Measurements from ENCODE around the gene TTC36.
"Not testable (repeated sequence)": the region's sequence is repeated elsewhere in the genome, so short reads cannot be mapped to it uniquely, and the experiment has no call there.

Gene TTC36

DNA sequence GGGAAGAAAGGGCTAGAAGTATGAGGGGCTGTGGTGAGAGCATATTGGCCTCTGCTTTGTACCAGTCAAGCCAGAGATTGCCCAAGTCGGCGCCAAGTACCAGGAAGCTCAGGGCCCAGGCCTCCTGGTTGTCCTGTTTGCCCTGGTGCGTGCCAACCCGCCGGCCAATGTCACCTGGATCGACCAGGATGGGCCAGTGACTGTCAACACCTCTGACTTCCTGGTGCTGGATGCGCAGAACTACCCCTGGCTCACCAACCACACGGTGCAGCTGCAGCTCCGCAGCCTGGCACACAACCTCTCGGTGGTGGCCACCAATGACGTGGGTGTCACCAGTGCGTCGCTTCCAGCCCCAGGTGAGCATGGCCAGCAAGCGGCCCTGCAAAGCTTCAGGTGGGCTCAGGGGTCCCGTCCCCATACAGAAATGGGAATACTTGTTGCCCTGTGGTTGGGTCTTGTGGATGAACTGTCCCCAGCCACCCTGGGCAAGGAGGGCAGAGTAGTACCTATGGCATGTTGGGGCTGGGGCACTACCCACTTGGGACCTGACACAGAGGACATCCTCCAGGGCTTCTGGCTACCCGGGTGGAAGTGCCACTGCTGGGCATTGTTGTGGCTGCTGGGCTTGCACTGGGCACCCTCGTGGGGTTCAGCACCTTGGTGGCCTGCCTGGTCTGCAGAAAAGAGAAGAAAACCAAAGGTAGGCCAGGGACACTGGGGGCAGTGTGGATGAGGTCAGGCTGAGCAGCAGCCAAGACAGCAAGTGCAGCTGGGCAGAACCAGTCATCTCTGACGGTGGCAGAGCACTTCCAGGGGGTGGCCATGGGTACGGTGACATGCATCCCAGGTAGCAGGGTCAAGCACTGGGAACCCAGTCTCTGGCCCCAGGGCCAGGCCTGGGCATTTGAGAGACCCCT lies 5.8 kb downstream of the TTC36 start:
- no peak for DNase-seq

DNA sequence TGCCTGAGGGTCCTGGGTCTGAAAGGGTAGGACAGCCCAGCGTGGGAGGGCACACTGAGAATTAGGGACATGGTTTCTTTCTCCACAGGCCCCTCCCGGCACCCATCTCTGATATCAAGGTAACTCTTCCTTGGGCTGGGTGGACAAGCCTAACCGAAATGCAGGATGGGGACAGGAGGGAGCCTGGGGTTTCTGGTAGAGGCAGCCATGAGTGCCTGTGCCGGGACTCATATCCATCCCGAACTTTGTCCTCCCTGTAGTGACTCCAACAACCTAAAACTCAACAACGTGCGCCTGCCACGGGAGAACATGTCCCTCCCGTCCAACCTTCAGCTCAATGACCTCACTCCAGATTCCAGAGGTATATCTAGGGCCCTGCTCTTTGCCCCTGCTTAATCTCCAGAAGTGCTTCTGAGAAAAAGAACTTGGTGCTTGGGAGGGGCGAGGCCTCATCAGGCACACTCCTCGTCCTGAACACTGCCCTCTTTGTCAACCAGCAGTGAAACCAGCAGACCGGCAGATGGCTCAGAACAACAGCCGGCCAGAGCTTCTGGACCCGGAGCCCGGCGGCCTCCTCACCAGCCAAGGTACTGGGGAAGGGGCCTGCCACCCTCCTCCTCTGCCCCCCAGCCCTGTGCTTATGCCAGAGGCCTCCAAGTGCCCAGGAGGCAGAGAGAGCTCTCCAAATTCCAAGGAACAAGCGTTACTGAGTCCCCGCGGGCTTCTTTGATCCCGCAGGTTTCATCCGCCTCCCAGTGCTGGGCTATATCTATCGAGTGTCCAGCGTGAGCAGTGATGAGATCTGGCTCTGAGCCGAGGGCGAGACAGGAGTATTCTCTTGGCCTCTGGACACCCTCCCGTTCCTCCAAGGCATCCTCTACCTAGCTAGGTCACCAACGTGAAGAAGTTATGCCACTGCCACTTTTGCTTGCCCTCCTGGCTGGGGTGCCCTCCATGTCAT lies 6.8 kb downstream of the TTC36 start:
- no peak for DNase-seq

DNA sequence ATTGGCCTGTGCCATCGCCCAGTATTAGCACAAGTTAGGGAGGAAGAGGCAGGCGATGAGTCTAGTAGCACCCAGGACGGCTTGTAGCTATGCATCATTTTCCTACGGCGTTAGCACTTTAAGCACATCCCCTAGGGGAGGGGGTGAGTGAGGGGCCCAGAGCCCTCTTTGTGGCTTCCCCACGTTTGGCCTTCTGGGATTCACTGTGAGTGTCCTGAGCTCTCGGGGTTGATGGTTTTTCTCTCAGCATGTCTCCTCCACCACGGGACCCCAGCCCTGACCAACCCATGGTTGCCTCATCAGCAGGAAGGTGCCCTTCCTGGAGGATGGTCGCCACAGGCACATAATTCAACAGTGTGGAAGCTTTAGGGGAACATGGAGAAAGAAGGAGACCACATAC lies 8.0 kb downstream of the TTC36 start:
- no peak for DNase-seq

DNA sequence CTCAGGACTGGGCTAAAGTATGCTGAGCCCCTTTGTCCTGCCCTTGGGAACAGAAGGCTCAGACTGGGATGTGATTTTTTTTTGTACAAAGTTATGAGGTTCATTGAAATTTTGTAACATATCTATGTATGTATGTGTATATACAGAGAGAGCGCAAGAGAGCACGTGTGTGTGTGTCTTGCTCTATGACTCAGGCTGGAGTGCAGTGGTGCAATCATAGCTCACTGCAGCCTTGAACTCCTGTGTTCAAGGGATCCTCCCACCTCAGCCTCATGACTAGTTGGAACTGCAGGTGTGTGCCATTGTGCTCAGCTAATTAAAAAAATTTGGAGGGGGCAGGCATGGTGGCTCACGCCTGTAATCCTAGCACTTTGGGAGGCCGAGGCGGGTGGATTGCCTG lies 9.5 kb downstream of the TTC36 start:
- DNase-seq, result no peak

DNA sequence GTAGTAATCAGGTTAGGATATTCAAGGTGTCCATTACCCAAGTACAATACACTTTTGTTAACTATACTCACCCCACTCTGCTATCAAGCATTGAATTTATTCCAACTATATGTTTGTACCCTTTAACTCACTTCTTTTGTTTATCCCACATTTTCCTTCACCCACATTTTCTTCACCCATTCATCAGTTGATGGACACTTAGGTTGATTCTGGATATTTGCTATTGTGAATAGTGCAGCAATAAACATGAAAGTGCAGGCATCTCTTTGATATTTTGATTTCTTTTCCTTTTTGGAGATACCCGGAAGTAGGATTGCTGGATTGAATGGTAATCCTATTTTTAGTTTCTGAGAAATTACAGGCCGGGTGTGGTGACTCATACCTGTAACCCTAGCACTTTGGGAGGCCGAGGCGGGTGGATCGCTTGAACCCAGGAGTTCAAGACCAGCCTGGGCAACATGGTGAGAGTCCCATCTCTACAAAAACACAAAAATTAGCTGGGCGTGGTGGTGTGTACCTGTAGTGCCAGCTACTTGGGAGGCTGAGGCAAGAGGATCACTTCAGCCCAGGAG lies 10.2 kb downstream of the TTC36 start:
- DNase-seq, result no peak

DNA sequence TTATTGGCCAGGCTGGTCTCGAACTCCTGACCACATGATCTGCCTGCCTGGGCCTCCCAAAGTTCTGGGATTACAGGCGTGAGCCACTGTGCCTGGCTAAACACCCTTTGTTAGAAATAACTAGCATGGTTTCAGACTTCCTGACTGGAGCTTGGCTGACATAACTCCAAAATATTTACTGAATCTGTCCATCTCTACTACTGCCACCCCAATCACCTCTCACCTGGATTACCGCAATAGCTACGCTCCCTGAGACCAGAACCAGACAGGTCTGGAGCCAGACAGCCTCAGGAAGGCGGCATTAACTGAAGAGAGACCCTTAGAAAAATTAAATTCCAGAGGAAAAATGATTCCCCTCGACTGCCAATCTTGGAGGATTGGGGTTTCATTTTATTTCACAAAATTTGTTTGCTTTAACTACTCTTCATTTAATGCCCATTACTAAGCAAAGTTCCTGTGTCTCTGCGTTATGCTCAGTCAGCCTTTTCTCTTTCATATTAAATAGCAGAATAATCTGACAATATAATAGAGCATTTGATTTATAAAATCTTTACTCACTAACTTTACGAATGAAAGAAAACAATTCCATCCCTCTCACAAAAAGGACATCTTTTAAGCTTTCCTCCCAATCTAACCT lies 16.9 kb downstream of the TTC36 start:
- no peak for DNase-seq

DNA sequence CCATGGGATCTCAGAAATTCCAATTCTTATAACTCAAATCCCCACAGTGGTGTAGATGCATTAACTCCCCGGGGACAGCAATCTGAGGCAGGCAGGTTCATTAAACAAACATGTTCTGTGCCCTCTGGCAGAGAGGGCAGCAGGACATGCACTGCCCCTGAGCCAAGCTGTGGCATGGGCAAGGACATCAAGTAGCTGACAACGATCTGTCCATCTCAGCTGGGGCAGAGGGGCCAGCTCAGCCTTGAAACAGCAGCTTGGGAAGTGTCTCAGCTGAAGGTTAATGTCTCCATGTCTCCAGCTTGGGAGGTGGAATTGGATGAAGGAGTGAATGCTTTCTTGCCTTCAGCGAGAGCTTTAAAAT lies 17.4 kb downstream of the TTC36 start:
- DNase-seq, result no peak

DNA sequence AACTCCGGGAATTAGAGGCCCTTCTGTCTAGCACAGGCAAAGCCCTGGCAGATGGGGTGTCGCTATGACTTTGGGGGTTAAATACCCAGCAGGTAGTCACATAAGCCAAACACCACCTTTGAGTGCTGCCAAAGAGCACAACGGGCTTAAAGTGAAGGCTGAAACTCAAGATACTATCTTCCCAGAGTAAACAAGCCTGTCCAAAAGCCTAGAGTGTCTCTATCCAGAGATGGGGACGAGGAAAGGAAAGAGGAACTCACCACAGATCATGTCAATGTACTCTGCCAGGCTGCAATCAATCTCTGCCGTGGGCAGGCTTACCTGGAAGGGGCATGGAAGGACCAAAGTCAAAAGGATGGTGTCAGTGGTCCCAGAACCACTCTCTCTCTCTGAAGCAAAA lies 18.3 kb downstream of the TTC36 start:
- no peak for DNase-seq

DNA sequence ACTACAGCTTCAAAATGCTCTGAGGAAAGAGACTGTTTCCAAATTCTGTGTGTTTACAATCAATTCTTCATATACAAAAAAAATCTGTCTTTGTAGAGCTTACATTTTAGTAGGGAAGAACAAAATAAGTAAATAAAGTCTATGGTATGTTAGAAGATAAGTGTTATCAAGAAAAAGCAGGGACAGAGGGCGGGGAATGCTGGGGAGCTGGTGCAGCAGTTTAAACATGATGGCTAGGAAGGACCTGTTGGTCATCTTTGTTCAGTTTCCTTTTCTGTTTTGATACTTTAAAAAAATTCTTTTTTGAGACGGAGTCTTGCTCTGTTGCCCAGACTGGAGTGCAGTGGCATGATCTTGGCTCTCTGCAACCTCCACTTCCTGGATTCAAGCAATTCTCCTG lies 19.9 kb downstream of the TTC36 start:
- no peak for DNase-seq

DNA sequence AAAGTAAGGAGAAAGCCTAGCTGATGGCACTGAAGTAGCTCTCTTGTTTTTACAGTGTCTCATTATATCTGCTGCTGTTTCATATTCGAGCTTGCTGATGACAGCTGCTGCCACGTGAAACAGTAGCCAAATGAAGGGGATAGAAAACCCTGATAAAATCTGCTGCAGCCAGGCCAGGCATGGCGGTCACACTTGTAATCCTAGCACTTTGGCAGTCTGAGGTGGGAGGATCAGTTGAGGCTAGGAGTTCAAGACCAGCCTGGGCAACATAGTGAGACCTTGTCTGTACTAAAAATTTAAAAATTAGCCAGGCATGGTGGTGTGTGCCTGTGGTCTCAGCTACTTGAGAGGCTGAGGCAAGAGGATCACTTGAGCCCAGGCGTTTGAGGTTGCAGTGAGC lies 25.1 kb downstream of the TTC36 start:
- no peak for DNase-seq

DNA sequence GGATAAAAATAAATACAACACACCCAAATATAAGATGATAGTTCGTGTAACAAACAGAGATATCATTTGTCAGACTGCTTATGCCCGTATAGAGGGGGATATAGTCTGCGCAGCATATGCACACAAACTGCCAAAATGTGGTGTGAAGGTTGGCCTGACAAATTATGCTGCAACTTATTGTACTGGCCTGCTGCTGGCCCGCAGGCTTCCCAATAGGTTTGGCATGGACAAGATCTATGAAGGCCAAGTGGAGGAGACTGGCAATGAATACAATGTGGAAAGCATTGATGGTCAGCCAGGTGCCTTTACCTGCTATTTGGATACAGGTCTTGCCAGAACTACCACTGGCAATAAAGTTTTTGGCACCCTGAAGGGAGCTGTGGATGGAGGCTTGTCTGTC lies 33.5 kb downstream of the TTC36 start:
- no peak for DNase-seq

DNA sequence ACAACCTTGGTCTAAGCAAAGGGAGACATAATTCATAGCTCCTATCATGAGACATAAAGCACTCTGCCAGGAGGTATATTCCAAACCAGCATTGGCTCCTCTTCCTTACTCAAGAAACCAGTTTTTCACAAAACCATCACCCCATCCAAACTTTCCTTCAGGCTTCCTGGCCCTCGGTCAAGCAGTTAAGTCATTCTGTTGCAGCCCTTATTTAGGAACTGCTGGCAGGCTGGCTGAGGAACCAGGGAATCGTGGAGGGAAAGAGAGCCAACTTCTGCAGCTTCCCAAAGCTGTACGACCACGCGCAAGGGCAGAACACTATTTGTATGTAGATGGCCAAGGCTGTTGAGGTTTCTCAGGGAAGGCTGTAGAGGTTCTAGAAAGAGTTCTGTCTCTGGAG lies 37.8 kb downstream of the TTC36 start:
- DNase-seq, result no peak

DNA sequence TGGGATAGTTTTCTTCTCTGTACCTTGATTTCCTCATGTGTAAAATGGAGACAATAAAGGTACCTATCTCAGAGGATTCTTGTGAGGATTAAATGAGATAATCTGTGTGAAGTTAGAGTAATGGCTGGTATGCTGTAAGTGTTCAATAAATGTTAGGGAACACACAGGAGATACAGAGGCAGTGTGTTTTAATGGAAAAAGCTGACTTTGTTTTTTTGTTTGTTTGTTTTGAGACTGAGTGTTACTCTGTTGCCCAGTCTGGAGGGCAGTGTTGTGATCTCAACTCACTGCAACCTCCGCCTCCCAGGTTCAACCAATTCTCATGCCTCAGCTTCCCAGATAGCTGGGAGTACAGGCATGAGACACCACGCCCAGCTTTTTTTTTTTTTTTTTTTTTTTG lies 42.4 kb downstream of the TTC36 start:
- no peak for DNase-seq

DNA sequence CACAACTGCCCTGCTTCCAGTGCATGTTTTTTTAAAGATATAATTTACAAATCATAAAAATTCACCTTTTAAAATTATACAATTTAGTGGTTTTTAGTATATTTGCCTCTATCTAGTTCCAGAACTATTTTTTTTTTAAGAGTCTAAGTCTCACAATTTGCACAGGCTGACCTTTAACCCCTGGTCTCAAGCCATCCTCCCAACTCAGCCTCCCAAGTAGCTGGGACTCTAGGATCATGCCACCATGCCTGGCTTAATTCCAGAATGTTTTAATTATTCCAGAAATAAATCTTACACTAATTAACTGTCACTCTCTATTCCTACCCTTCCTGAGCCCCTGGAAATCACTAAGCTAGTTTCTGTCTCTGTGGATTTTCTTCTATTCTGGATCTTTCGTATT lies 43.5 kb downstream of the TTC36 start:
- DNase-seq, result no peak

DNA sequence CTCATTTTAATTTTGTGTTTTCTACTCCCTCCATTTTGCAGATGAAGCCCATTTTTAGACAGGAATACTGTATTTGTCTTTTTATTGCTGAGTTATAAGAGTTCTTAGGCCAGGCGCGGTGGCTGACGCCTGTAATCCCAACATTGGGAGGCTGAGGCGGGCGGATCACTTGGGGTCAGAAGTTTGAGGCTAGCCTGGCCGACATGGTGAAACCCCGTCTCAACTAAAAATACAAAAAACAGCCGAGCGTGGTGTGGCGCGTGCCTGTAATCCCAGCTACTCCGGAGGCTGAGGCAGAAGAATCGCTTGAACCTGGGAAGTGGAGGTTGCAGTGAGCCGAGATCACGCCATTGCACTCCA lies 44.4 kb downstream of the TTC36 start:
- DNase-seq, result not testable (repeated sequence)

DNA sequence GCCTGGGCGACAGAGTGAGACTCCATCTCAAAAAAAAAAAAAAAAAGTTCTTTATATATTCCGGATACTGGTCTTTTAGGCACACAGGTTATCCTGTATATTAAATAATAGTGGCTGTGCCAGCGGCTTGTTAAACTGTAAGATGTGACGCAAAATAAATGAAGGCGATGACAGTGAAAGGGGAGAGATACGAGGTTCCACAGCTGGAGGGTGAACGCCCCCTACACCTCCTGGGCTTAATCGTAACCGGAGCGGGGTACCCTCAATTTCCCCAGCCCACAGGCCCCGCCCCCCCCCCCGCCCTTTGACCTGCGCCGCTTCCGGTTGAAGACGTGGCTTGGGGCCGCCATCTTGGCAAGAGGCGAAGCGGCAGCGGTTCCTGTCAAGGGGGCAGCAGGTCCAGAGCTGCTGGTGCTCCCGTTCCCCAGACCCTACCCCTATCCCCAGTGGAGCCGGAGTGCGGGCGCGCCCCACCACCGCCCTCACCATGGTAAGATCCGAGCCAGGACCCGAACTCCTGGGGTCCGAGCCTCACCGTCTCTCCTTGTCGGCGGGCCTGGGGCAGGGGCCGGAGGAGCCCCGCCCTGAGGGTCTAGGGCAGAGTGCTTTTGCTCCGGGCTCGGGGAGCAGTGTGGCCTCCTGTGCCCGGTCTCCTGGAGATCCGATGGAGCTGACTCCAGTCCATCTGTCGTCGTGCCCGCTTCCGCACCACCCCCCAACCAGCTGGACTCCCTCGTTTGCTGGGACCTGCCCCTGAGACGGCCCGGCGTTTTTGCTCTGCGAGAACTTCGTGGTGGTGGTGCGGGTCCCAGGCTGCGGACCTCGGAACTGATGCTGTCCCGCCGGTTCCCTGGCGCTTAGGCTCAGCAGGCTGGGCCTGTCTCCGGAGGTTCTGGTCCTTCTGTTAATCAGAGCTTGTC lies 45.0 kb downstream of the TTC36 start, which contains the start of gene ARCN1:
Gene ARCN1 (plus strand): TSS at position 349 of the 920 bp plus-strand sequence. CDS start 139 bp downstream, at position 488.
- peak; percentile 63 to 72 for DNase-seq

DNA sequence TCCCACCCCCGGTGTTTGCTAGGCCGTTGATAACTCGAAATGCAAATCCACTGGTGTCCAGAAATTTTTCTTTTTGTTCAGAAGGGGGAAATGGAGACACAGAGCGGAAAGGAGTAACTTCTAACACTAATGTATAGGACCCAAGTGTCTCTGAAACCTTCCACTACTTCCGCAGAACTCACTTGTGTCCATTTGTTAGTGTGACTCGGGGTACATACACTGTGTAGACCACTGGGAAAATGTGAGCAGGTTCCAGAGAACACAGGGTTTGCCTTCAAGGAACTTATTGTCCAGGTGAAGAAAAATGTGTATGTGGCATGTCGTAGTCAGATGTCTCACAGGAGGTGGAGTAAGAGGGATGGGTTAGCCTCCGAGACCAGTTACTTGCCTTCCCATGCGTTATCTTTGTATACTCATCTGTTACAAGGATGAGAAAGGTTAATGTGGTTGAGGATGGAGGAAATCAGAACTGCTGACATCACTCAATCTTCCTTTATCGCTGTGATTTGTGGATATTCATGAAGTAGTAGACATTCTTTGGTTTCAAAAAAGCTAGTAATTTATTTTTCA lies 45.8 kb downstream of the TTC36 start:
- DNase-seq, result peak in 1 of 2 experiments; percentile 9

DNA sequence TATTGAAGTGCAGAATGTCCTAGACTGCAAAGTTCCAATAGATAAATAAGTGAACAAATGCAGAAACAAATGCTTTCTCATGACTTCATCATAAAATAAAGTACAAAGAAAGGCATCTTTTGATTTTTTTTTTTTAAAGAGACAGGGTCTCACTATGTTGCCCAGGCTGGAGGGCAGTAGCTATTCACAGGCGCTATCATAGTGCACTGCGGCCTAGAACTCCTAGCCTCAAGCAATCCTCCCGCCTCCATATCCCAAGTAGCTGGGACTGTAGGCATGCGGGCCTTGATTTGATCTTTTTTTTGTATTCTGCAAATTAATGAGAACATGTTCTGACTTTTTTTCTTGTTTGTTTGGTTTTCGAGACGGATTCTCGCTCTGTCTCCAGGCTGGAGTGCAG lies 47.4 kb downstream of the TTC36 start:
- no peak for DNase-seq

DNA sequence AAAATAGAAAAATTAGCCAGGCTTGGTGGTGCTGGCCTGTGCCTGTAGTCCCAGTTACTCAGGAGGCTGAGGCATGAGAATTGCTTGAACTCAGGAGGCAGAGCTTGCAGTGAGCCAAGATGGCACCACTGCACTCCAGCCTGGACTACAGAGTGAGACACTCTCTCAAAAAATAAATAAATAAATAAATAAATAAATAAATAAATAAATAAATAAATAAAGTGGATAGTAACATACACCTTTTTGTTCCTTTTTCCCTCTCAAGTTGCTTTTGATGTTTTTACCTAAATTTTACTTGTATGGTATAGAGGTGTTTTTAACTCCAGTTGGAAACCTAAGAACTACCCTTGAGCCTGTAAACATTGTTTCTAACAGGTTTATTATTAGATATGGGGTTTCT lies 50.7 kb downstream of the TTC36 start:
- DNase-seq, result not testable (repeated sequence)
